Measurements from ENCODE around the gene MEGF9. TPM values are rescaled to one million over a fixed set of nuclear protein-coding genes. Genes with fewer than 3 reads are reported as not detected.

The MEGF9 gene
- polyA plus RNA-seq, 1 of the 3 experiments (the other 2 are of a cell fraction) = 1.8 TPM

DNA sequence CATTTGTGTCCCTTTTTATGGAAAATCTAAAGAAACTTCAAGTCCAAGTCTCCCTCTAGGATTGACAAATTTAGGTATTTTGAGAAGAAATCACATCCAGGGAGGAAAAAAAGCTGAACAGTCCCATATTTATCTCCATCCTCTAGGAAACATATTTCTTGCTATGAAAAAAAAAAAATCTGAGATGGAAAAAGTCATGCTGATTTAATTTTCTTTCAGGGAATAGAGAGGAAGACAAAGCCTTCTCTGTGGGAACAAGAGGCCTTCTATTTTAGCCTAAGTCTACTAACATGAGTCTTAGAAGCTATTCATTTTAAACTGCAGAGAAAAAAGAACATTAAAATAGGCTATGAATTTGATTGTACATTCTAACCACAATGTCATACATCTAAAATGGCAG lies 71.2 kb downstream of the MEGF9 start:
- Histone ChIP-seq H3K9me2 (0 out of 2 replicates have a peak, but pooled peaks cover 4% of the 10 kb centered on the region), H3K9ac (no peak overlapping the region), H3F3A (replicated peaks; ENCODE audit: insufficient read depth) (no peaks in the 10 kb centered on the region), H4K20me1 (ENCODE audit: insufficient read depth) (no peaks in the 10 kb centered on the region), H3K27me3 (ENCODE audit: insufficient read depth) (no peaks in the 10 kb centered on the region), H3K27ac (ENCODE audit: low read depth in 2 of 2, low read length in 1 of 2) (no peak overlapping the region), H2AFZ (ENCODE audit: low read depth) (no peak overlapping the region), H3K36me3 (replicated peaks in 1 of 2; ENCODE audit: control insufficient read depth in 1 of 2, insufficient read depth in 2 of 2, low read length in 1 of 2) (no peaks in the 10 kb centered on the region), H3K9me3 (no peaks in the 10 kb centered on the region), H3K79me2 (ENCODE audit: insufficient read depth) (no peaks in the 10 kb centered on the region), H3K4me2 (no peak overlapping the region), H3K4me3 (ENCODE audit: low read depth in 2 of 2, low read length in 1 of 2) (no peak overlapping the region), H3K4me1 (ENCODE audit: control insufficient read depth in 1 of 2, insufficient read depth in 2 of 2, low read depth in 1 of 2, low read length in 1 of 2) (no peaks in the 10 kb centered on the region; a peak in 1 of 4 replicates)
- DNase-seq = no peak
- ChIA-PET POLR2A (no interaction called here), CTCF (interaction anchor here (0.8 kb wide), 1 partner anchor 23 kb away, joined by 3 read pairs; no protein-coding TSS in a partner anchor)
- TF ChIP-seq JUND (IDR thresholded peaks at IDR 0.05) (no peak), GATA2 (CRISPR knock-in tag; IDR thresholded peaks at IDR 0.05) (no peak), SIN3A (IDR thresholded peaks at IDR 0.05; ENCODE audit: borderline replicate concordance, low read depth, low read length) (no peak), RFX5 (IDR thresholded peaks at IDR 0.05; ENCODE audit: low read length) (no peak), NRF1 (IDR thresholded peaks at IDR 0.05; ENCODE audit: low read depth, low read length) (no peak), FOXJ3 (CRISPR knock-in tag; IDR thresholded peaks at IDR 0.05) (no peak), CHD2 (IDR thresholded peaks at IDR 0.05; ENCODE audit: low read length, partially characterized antibody) (no peak), MAX (IDR thresholded peaks at IDR 0.05; ENCODE audit: low read depth) (no peak), TEAD4 (IDR thresholded peaks at IDR 0.05; ENCODE audit: borderline replicate concordance, insufficient read depth) (no peak), RCOR1 (IDR thresholded peaks at IDR 0.05; ENCODE audit: low read length) (no peak), TCF12 (IDR thresholded peaks at IDR 0.05) (no peak), RAD21 (IDR thresholded peaks at IDR 0.05; ENCODE audit: low read length) (no peak)
- TF ChIP-seq, protein P1, sequence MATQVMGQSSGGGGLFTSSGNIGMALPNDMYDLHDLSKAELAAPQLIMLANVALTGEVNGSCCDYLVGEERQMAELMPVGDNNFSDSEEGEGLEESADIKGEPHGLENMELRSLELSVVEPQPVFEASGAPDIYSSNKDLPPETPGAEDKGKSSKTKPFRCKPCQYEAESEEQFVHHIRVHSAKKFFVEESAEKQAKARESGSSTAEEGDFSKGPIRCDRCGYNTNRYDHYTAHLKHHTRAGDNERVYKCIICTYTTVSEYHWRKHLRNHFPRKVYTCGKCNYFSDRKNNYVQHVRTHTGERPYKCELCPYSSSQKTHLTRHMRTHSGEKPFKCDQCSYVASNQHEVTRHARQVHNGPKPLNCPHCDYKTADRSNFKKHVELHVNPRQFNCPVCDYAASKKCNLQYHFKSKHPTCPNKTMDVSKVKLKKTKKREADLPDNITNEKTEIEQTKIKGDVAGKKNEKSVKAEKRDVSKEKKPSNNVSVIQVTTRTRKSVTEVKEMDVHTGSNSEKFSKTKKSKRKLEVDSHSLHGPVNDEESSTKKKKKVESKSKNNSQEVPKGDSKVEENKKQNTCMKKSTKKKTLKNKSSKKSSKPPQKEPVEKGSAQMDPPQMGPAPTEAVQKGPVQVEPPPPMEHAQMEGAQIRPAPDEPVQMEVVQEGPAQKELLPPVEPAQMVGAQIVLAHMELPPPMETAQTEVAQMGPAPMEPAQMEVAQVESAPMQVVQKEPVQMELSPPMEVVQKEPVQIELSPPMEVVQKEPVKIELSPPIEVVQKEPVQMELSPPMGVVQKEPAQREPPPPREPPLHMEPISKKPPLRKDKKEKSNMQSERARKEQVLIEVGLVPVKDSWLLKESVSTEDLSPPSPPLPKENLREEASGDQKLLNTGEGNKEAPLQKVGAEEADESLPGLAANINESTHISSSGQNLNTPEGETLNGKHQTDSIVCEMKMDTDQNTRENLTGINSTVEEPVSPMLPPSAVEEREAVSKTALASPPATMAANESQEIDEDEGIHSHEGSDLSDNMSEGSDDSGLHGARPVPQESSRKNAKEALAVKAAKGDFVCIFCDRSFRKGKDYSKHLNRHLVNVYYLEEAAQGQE (IDR thresholded peaks at IDR 0.05; ENCODE audit: low read depth, low read length) = no peak
- TF ChIP-seq, protein P2, sequence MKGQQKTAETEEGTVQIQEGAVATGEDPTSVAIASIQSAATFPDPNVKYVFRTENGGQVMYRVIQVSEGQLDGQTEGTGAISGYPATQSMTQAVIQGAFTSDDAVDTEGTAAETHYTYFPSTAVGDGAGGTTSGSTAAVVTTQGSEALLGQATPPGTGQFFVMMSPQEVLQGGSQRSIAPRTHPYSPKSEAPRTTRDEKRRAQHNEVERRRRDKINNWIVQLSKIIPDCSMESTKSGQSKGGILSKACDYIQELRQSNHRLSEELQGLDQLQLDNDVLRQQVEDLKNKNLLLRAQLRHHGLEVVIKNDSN (IDR thresholded peaks at IDR 0.05; ENCODE audit: borderline replicate concordance, low read depth) = no peak
- TF ChIP-seq, protein P3, sequence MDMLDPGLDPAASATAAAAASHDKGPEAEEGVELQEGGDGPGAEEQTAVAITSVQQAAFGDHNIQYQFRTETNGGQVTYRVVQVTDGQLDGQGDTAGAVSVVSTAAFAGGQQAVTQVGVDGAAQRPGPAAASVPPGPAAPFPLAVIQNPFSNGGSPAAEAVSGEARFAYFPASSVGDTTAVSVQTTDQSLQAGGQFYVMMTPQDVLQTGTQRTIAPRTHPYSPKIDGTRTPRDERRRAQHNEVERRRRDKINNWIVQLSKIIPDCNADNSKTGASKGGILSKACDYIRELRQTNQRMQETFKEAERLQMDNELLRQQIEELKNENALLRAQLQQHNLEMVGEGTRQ (IDR thresholded peaks at IDR 0.05; ENCODE audit: borderline replicate concordance, low read depth, low read length) = no peak

All from SK-N-SH (cell line).